GM21825 (cell line): ENCODE results near the gene DNAAF5.
"Not testable (repeated sequence)": the region's sequence is repeated elsewhere in the genome, so short reads cannot be mapped to it uniquely, and the experiment has no call there.

Experiments
- ATAC-seq: cut with Tn5 transposase; IDR thresholded peaks from one replicate; pipeline ENCODE4 v1.9.1; 2021; ENCODE audit warnings: mild to moderate bottlenecking, moderate library complexity; ENCODE audit not compliant: unreplicated experiment

The DNAAF5 gene

GRCh38 chr7:780081-780480 lies 53.6 kb downstream of the DNAAF5 start:
- ATAC-seq, result no peak

GRCh38 chr7:780516-780915 lies 54.0 kb downstream of the DNAAF5 start:
- no peak for ATAC-seq

- ATAC-seq, result no peak
Measured at GRCh38 chr7:781186-781849, 54.8 kb downstream of the DNAAF5 start.

GRCh38 chr7:781936-782529 lies 55.5 kb downstream of the DNAAF5 start:
- no peak for ATAC-seq

- no peak for ATAC-seq
Measured at GRCh38 chr7:782718-783449, 56.4 kb downstream of the DNAAF5 start.

- no peak for ATAC-seq
Measured at GRCh38 chr7:783556-784490, 57.3 kb downstream of the DNAAF5 start.

GRCh38 chr7:784971-785370 lies 58.5 kb downstream of the DNAAF5 start:
- ATAC-seq, result no peak

- no peak for ATAC-seq
Measured at GRCh38 chr7:785416-785815, 58.9 kb downstream of the DNAAF5 start.

GRCh38 chr7:786472-787255 lies 60.2 kb downstream of the DNAAF5 start:
- no peak for ATAC-seq

GRCh38 chr7:787332-788240 lies 61.1 kb downstream of the DNAAF5 start:
- ATAC-seq, result no peak

GRCh38 chr7:791519-791918 lies 65.0 kb downstream of the DNAAF5 start:
- no peak for ATAC-seq

- no peak for ATAC-seq
Measured at GRCh38 chr7:794207-794606, 67.7 kb downstream of the DNAAF5 start.

GRCh38 chr7:794671-795329 lies 68.3 kb downstream of the DNAAF5 start:
- no peak for ATAC-seq

GRCh38 chr7:796434-797169 lies 70.1 kb downstream of the DNAAF5 start:
- ATAC-seq, result not testable (repeated sequence)

- ATAC-seq, result no peak
Measured at GRCh38 chr7:798921-799470, 72.5 kb downstream of the DNAAF5 start.

- no peak for ATAC-seq
Measured at GRCh38 chr7:800692-801091, 74.2 kb downstream of the DNAAF5 start.

- not testable (repeated sequence) for ATAC-seq
Measured at GRCh38 chr7:801351-801750, 74.9 kb downstream of the DNAAF5 start.

GRCh38 chr7:801940-802381 lies 75.5 kb downstream of the DNAAF5 start:
- no peak for ATAC-seq
